Suprapubic skin (tissue), 3 donors: ENCODE measurements around the gene TNIK.

ENCODE experiments used
- CTCF ChIP-seq, 2 donors: fragments of 200-600 bp in 1 of 2; fragments of 450-650 bp in 1 of 2; sonication (generic) in 1 of 2; IDR thresholded peaks; one replicate each; pipeline ENCODE4 v1.5.1; 2016 to 2019; ENCODE audit warnings: antibody characterized with exemption in 2 of 2, mild to moderate bottlenecking in 1 of 2, moderate library complexity in 1 of 2
- EP300 ChIP-seq: sonication (generic); formaldehyde crosslinking; IDR thresholded peaks from one replicate; pipeline ENCODE4 v1.6.1; 2017; ENCODE audit warnings: antibody characterized with exemption
- POLR2A ChIP-seq, 2 donors: fragments of 450-650 bp; IDR thresholded peaks; one replicate each; pipeline ENCODE4 v1.6.1; 2017; ENCODE audit warnings: antibody characterized with exemption in 2 of 2, mild to moderate bottlenecking in 2 of 2, moderate library complexity in 2 of 2

- TF ChIP-seq CTCF (IDR thresholded peaks at IDR 0.05) (no peak), POLR2A (IDR thresholded peaks at IDR 0.05) (no peak), EP300 (no peak)
Observed at GRCh38 chr3:171194965-171195364, 265.2 kb downstream of the TNIK start.
